Hepatocyte (in vitro differentiated cells): Measurements from ENCODE around the gene PTGER3. TPM values are rescaled to one million over a fixed set of nuclear protein-coding genes. Genes with fewer than 3 reads are reported as not detected.
"Not testable (repeated sequence)": the region's sequence is repeated elsewhere in the genome, so short reads cannot be mapped to it uniquely, and the experiment has no call there.

Experiments
- DNase-seq: peaks from one replicate; pipeline ENCODE4 v3.0.0-alpha.2; 2016; ENCODE audit warnings: low spot score
- H2AFZ ChIP-seq: fragments of 200-600 bp; sonication (generic); 2 replicates; pipeline ENCODE4 v1.6.0; 2016; ENCODE audit warnings: antibody characterized with exemption, mild to moderate bottlenecking
- H3K27ac ChIP-seq: fragments of 200-600 bp; sonication (generic); 2 replicates; pipeline ENCODE4 v1.5.1; 2016; ENCODE audit warnings: mild to moderate bottlenecking
- H3K27me3 ChIP-seq: fragments of 200-600 bp; sonication (generic); 2 replicates; pipeline ENCODE4 v1.6.1; 2016
- H3K36me3 ChIP-seq: fragments of 200-600 bp; sonication (generic); replicated peaks from 2 replicates; pipeline ENCODE4 v1.5.1; 2016; ENCODE audit warnings: low read depth; ENCODE audit not compliant: insufficient read depth
- H3K4me1 ChIP-seq: fragments of 200-600 bp; sonication (generic); 2 replicates; pipeline ENCODE4 v1.5.1; 2016; ENCODE audit warnings: mild to moderate bottlenecking, moderate library complexity; ENCODE audit not compliant: insufficient read depth
- H3K4me2 ChIP-seq: fragments of 200-600 bp; sonication (generic); 2 replicates; pipeline ENCODE4 v1.6.0; 2016
- H3K4me3 ChIP-seq: fragments of 200-600 bp; sonication (generic); 2 replicates; pipeline ENCODE4 v1.5.1; 2016; ENCODE audit warnings: mild to moderate bottlenecking
- H3K79me2 ChIP-seq: fragments of 200-600 bp; sonication (generic); 2 replicates; pipeline ENCODE4 v1.6.0; 2017; ENCODE audit warnings: mild to moderate bottlenecking
- H3K9me2 ChIP-seq: fragments of 200-600 bp; sonication (generic); replicated peaks from 2 replicates; pipeline ENCODE4 v1.6.0; 2017; ENCODE audit warnings: mild to moderate bottlenecking; ENCODE audit not compliant: insufficient read depth
- H3K9me3 ChIP-seq: fragments of 200-600 bp; sonication (generic); 2 replicates; pipeline ENCODE4 v1.5.1; 2016; ENCODE audit warnings: low read depth, mild to moderate bottlenecking
- H4K20me1 ChIP-seq: fragments of 200-600 bp; sonication (generic); 2 replicates; pipeline ENCODE4 v1.6.0; 2016; ENCODE audit warnings: mild to moderate bottlenecking; ENCODE audit not compliant: insufficient read depth, poor library complexity, severe bottlenecking
- CTCF ChIP-seq: fragments of 200-600 bp; sonication (generic); IDR thresholded peaks from 2 replicates; pipeline ENCODE4 v1.5.1; 2016; ENCODE audit warnings: antibody characterized with exemption, mild to moderate bottlenecking; ENCODE audit not compliant: poor library complexity
- EZH2 ChIP-seq: fragments of 200-600 bp; sonication (generic); IDR thresholded peaks from 2 replicates; pipeline ENCODE4 v1.6.1; 2016; ENCODE audit warnings: antibody characterized with exemption, mild to moderate bottlenecking, borderline replicate concordance
- EZH2phosphoT487 ChIP-seq: fragments of 200-600 bp; sonication (generic); IDR thresholded peaks from one replicate; pipeline ENCODE4 v1.6.1; 2018; ENCODE audit warnings: antibody characterized with exemption, mild to moderate bottlenecking, low read depth, moderate library complexity; ENCODE audit not compliant: unreplicated experiment, severe bottlenecking
- WGBS: methylation state at CpG from one replicate; pipeline ENCODE4 v1.1.6; 2016; ENCODE audit warnings: low lambda C conversion rate; ENCODE audit errors: missing lambda C conversion rate; 5-methylcytosine and 5-hydroxymethylcytosine counted together
- polyA plus RNA-seq: library from polyadenylated mRNA; unstranded; fragments of >200 nt; fragmentation: Nextera tagmentation; extraction: Ambion mirVana; gene quantifications from 2 replicates; pipeline ENCODE4 v1.2.1, GENCODE V29; 2016
- total RNA-seq: library from RNA; depleted of rRNA; stranded (reverse); fragments of >200 nt; gene quantifications from 2 replicates; pipeline ENCODE4 v1.2.3, GENCODE V29; 2014

The PTGER3 gene
- total and polyA plus RNA-seq, 2 experiments from 2014 or later = 1.0 to 1.4 TPM

GRCh38 chr1:70990469-70991253, 57.0 kb downstream of the PTGER3 start:
- Histone ChIP-seq H3K4me1 (no peaks in the 10 kb centered on the region), H3K27ac (no peak overlapping the region)
- 78% methylated on average over 3 of the region's 3 CpGs for WGBS

GRCh38 chr1:70987497-70987896, 60.1 kb downstream of the PTGER3 start:
- no peak overlapping the region for H2AFZ ChIP-seq
- 76% methylated on average over 2 of the region's 2 CpGs for WGBS
- DNase-seq = no peak
- H3K27ac ChIP-seq = no peak overlapping the region
- no peaks in the 10 kb centered on the region for H3K36me3 ChIP-seq
- TF ChIP-seq EZH2 (no peak), EZH2phosphoT487 (no peak), CTCF (no peak)
- no peak overlapping the region for H3K4me2 ChIP-seq
- H3K27me3 ChIP-seq = no peaks in the 10 kb centered on the region
- H3K9me3 ChIP-seq = no peaks in the 10 kb centered on the region
- H3K4me3 ChIP-seq = no peak overlapping the region
- H3K79me2 ChIP-seq = no peaks in the 10 kb centered on the region
- H3K4me1 ChIP-seq = no peaks in the 10 kb centered on the region
- no peaks in the 10 kb centered on the region for H3K9me2 ChIP-seq
- no peaks in the 10 kb centered on the region for H4K20me1 ChIP-seq

More at GRCh38 chr1:70990469-70991253, 57.0 kb downstream of the PTGER3 start:
- Histone ChIP-seq H3K36me3 (no peaks in the 10 kb centered on the region), H4K20me1 (no peaks in the 10 kb centered on the region), H2AFZ (no peak overlapping the region), H3K4me3 (no peak overlapping the region), H3K4me2 (no peak overlapping the region), H3K9me2 (no peaks in the 10 kb centered on the region), H3K9me3 (no peaks in the 10 kb centered on the region), H3K27me3 (no peaks in the 10 kb centered on the region), H3K79me2 (no peaks in the 10 kb centered on the region)
- no peak for DNase-seq
- no peak for TF ChIP-seq EZH2phosphoT487
- no peak for TF ChIP-seq CTCF
- no peak for TF ChIP-seq EZH2

- not testable (repeated sequence) for H3K4me2 ChIP-seq, H3K9me2 ChIP-seq, H3K79me2 ChIP-seq, DNase-seq, H4K20me1 ChIP-seq, H3K4me3 ChIP-seq, H3K36me3 ChIP-seq, H3K27me3 ChIP-seq, H3K4me1 ChIP-seq, H3K27ac ChIP-seq, H3K9me3 ChIP-seq, H2AFZ ChIP-seq
- 89% methylated on average over 5 of the region's 5 CpGs for WGBS
Observed at GRCh38 chr1:70985776-70986225, 61.8 kb downstream of the PTGER3 start.

- H3K4me1 ChIP-seq, H3K9me3 ChIP-seq, H3K27me3 ChIP-seq, H3K36me3 ChIP-seq, H3K4me2 ChIP-seq, H3K9me2 ChIP-seq, H4K20me1 ChIP-seq, DNase-seq, H2AFZ ChIP-seq, H3K79me2 ChIP-seq, H3K27ac ChIP-seq, H3K4me3 ChIP-seq: not testable (repeated sequence)
- 75% methylated on average over 2 of the region's 2 CpGs for WGBS
Observed at GRCh38 chr1:70985278-70985677, 62.3 kb downstream of the PTGER3 start.
